ENCODE data around the gene KLHL2.

DNA sequence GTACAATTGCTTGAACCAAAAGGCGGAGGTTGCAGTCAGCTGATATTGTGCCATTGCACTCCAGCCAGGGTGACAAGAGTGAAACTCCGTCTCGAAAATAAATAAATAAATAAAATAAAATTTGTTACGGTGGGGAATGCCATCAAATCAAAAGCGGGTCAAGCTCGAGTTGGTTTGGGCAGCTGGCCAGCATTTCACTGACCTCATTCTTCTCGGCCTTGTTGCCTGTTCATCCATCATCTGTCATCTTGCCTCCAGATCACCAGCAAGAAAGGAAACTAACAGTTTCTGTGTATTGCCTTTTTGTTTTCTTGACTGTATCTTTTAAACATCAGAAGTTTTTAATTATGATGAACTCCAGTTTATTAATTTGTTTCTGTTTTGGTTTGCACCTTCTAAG, 31.5 kb upstream of the KLHL2 start:
- TF ChIP-seq IRF2 (CRISPR knock-in tag; IDR thresholded peaks at IDR 0.05) (no peak), ZNF460 (CRISPR knock-in tag; IDR thresholded peaks at IDR 0.05; ENCODE audit: borderline replicate concordance) (no peak), PAF1 (CRISPR knock-in tag; IDR thresholded peaks at IDR 0.05) (no peak), KDM4B (CRISPR knock-in tag; IDR thresholded peaks at IDR 0.05) (no peak), TOPORS (CRISPR knock-in tag; IDR thresholded peaks at IDR 0.05) (no peak), MAZ (IDR thresholded peaks at IDR 0.05; ENCODE audit: borderline replicate concordance, low read depth, low read length) (no peak), MAZ (CRISPR knock-in tag; IDR thresholded peaks at IDR 0.05; ENCODE audit: low read depth) (no peak), GZF1 (CRISPR knock-in tag; IDR thresholded peaks at IDR 0.05) (no peak), NR1H2 (CRISPR knock-in tag; IDR thresholded peaks at IDR 0.05; ENCODE audit: borderline replicate concordance, low read depth) (no peak), ZMAT3 (CRISPR knock-in tag; conservative IDR thresholded peaks at IDR 0.05) (no peak), CREB1 (IDR thresholded peaks at IDR 0.05) (no peak), CREB1 (CRISPR knock-in tag; IDR thresholded peaks at IDR 0.05) (no peak)
- TF ChIP-seq, protein P1, sequence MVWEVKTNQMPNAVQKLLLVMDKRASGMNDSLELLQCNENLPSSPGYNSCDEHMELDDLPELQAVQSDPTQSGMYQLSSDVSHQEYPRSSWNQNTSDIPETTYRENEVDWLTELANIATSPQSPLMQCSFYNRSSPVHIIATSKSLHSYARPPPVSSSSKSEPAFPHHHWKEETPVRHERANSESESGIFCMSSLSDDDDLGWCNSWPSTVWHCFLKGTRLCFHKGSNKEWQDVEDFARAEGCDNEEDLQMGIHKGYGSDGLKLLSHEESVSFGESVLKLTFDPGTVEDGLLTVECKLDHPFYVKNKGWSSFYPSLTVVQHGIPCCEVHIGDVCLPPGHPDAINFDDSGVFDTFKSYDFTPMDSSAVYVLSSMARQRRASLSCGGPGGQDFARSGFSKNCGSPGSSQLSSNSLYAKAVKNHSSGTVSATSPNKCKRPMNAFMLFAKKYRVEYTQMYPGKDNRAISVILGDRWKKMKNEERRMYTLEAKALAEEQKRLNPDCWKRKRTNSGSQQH (CRISPR knock-in tag; IDR thresholded peaks at IDR 0.05; ENCODE audit: low read depth) = no peak
